Neural cell (in vitro differentiated cells): ENCODE results near the gene MSI2.

Experiments
- EP300 ChIP-seq: fragments of 450-650 bp; conservative IDR thresholded peaks from 2 replicates; pipeline ENCODE4 v1.6.1; 2014; ENCODE audit warnings: antibody characterized with exemption, mild to moderate bottlenecking, moderate library complexity; ENCODE audit not compliant: poor library complexity, severe bottlenecking
- RAD21 ChIP-seq: fragments of 450-650 bp; conservative IDR thresholded peaks from 2 replicates; pipeline ENCODE4 v1.6.1; 2014; ENCODE audit warnings: antibody characterized with exemption, mild to moderate bottlenecking, moderate library complexity
- SMC3 ChIP-seq: fragments of 450-650 bp; conservative IDR thresholded peaks from 2 replicates; pipeline ENCODE4 v1.6.1; 2014; ENCODE audit warnings: antibody characterized with exemption, mild to moderate bottlenecking, moderate library complexity; ENCODE audit not compliant: poor library complexity
- TAF1 ChIP-seq: IDR thresholded peaks from 2 replicates; pipeline ENCODE4 v1.6.1; 2012; ENCODE audit warnings: low read depth
- TF ChIP-seq, protein P1 (sequence below): IDR thresholded peaks from 2 replicates; pipeline ENCODE4 v1.6.1; 2012; ENCODE audit warnings: borderline replicate concordance
- TF ChIP-seq, protein P2 (sequence below): fragments of 450-650 bp; IDR thresholded peaks from 2 replicates; pipeline ENCODE4 v1.5.1; 2014; ENCODE audit warnings: antibody characterized with exemption, mild to moderate bottlenecking, moderate library complexity; ENCODE audit not compliant: poor library complexity, severe bottlenecking

- TF ChIP-seq RAD21 = no peak
- TF ChIP-seq, protein P1, sequence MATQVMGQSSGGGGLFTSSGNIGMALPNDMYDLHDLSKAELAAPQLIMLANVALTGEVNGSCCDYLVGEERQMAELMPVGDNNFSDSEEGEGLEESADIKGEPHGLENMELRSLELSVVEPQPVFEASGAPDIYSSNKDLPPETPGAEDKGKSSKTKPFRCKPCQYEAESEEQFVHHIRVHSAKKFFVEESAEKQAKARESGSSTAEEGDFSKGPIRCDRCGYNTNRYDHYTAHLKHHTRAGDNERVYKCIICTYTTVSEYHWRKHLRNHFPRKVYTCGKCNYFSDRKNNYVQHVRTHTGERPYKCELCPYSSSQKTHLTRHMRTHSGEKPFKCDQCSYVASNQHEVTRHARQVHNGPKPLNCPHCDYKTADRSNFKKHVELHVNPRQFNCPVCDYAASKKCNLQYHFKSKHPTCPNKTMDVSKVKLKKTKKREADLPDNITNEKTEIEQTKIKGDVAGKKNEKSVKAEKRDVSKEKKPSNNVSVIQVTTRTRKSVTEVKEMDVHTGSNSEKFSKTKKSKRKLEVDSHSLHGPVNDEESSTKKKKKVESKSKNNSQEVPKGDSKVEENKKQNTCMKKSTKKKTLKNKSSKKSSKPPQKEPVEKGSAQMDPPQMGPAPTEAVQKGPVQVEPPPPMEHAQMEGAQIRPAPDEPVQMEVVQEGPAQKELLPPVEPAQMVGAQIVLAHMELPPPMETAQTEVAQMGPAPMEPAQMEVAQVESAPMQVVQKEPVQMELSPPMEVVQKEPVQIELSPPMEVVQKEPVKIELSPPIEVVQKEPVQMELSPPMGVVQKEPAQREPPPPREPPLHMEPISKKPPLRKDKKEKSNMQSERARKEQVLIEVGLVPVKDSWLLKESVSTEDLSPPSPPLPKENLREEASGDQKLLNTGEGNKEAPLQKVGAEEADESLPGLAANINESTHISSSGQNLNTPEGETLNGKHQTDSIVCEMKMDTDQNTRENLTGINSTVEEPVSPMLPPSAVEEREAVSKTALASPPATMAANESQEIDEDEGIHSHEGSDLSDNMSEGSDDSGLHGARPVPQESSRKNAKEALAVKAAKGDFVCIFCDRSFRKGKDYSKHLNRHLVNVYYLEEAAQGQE = no peak
- TF ChIP-seq, protein P2, sequence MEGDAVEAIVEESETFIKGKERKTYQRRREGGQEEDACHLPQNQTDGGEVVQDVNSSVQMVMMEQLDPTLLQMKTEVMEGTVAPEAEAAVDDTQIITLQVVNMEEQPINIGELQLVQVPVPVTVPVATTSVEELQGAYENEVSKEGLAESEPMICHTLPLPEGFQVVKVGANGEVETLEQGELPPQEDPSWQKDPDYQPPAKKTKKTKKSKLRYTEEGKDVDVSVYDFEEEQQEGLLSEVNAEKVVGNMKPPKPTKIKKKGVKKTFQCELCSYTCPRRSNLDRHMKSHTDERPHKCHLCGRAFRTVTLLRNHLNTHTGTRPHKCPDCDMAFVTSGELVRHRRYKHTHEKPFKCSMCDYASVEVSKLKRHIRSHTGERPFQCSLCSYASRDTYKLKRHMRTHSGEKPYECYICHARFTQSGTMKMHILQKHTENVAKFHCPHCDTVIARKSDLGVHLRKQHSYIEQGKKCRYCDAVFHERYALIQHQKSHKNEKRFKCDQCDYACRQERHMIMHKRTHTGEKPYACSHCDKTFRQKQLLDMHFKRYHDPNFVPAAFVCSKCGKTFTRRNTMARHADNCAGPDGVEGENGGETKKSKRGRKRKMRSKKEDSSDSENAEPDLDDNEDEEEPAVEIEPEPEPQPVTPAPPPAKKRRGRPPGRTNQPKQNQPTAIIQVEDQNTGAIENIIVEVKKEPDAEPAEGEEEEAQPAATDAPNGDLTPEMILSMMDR = no peak
- TF ChIP-seq SMC3 = no peak
- TF ChIP-seq EP300 = no peak
- TF ChIP-seq TAF1 = no peak
Measured at GRCh38 chr17:57511475-57512123, 255.3 kb downstream of the MSI2 start.
